LoVo (cell line): ENCODE measurements around the gene GRIK5.
"Not testable (repeated sequence)": the region's sequence is repeated elsewhere in the genome, so short reads cannot be mapped to it uniquely, and the experiment has no call there.

Experiments
- DNase-seq: peaks from one replicate; pipeline ENCODE4 v3.0.0-alpha.2; 2016; ENCODE audit warnings: low spot score

Gene GRIK5

GRCh38 chr19:42010245-42011126 is 59.5 kb downstream of the GRIK5 start:
- DNase-seq: peak; percentile 48

DNA sequence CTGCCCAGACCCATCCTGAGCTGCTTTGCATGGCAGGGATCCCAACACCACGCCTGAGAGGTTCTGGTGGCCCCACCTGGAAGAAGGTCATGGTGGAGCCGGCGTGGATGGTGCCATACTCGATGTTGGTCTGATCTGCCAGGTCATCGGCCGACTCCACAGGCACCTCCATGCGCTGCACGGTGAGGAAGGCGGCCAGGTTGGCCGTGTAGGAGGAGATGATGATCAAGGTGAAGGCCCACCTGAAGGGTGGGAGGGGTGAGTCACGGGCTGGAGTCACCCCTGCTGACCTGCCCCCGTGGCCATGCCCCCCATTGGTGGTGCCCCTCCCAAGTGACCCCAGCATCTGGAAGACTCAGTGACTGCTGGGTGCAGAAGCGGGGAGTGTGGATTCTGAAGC is 63.4 kb downstream of the GRIK5 start:
- DNase-seq: no peak

- no peak for DNase-seq
Measured at GRCh38 chr19:42005504-42005903, 64.5 kb downstream of the GRIK5 start.

GRCh38 chr19:42003506-42004294 is 66.3 kb downstream of the GRIK5 start:
- DNase-seq: no peak

- DNase-seq: no peak
Measured at GRCh38 chr19:41999878-42000208, 70.2 kb downstream of the GRIK5 start.

GRCh38 chr19:41999071-41999877 is 70.7 kb downstream of the GRIK5 start:
- no peak for DNase-seq

DNA sequence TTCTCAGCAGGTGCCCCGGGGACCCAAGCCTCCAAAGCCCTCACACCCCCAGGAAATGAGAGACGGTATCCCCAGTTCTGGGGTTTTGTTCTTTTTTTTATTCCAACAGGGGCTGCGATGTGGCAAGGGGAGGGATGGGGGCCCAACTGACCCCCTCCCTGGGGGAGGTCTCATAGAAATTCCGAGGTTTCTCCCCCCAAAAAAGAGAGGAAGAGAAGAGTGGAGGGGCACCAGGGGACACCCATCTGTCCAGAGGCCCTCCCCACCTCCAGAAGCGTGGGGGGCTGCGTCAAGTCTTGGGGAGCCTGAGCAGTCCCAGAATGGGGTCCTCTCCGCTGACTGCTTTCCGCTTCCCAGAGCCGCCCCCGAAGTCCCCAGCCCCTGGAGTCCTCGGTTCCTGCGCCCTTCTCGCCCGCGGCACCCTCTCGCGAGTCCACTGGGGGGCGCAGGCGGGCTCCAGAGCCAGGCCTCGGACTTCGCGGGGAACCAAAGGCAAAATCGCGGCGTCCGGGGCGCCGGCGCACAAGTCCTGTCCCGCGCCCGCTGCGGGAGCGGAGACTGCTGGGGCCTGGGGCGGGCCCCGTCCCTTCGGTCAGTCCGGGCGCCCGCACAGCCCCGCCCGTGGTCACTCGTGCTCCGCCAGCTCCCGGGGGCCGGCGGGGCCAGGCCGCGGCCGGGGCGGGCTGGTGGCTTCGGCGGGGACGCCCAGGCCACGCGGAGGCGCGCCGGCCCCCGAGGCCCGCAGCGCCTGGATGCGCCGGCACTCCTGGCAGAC is 71.6 kb downstream of the GRIK5 start:
- DNase-seq: no peak

- no peak for DNase-seq
Measured at GRCh38 chr19:41997851-41998229, 72.2 kb downstream of the GRIK5 start.

DNA sequence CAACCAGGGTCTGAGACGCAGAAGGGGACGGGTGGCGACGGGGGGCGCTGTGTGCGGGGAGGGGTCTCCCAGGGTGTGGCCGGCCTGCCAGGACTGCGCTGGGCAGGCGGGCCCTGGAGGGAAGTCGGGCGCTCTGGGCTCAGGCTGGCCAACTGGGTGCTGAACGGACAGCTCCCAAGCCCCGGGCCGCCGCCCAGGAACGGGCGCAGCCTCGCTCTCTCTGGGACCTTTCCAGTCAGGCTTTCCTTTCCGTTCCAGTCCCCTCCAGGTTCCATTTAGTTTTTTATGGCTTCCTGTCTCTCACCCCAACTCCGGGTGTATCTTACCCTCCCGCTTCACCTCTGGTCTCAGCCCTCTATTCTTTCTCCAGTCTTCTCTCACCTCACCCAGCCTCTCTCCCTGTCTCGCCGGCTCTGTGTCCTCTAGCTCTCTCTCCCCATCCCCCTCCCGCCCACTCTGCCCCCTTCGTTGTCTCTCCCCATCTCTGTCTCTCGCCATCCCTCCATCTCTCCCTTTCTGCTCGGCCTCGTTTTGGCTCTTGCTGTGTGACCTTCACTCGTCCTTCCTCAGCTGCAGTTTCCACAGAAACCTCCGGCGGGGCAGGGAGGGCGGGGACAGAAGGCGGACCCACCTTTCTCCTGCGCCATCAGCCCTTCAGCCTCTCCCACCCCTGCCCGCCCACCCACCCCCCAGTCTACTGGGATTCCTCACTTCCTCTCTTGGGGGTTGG is 72.7 kb downstream of the GRIK5 start:
- peak; percentile 53 for DNase-seq

- DNase-seq: no peak
Measured at GRCh38 chr19:41995959-41996797, 73.8 kb downstream of the GRIK5 start.

- DNase-seq: no peak
Measured at GRCh38 chr19:41994994-41995958, 74.7 kb downstream of the GRIK5 start.

- DNase-seq: no peak
Measured at GRCh38 chr19:41994521-41994971, 75.5 kb downstream of the GRIK5 start.

DNA sequence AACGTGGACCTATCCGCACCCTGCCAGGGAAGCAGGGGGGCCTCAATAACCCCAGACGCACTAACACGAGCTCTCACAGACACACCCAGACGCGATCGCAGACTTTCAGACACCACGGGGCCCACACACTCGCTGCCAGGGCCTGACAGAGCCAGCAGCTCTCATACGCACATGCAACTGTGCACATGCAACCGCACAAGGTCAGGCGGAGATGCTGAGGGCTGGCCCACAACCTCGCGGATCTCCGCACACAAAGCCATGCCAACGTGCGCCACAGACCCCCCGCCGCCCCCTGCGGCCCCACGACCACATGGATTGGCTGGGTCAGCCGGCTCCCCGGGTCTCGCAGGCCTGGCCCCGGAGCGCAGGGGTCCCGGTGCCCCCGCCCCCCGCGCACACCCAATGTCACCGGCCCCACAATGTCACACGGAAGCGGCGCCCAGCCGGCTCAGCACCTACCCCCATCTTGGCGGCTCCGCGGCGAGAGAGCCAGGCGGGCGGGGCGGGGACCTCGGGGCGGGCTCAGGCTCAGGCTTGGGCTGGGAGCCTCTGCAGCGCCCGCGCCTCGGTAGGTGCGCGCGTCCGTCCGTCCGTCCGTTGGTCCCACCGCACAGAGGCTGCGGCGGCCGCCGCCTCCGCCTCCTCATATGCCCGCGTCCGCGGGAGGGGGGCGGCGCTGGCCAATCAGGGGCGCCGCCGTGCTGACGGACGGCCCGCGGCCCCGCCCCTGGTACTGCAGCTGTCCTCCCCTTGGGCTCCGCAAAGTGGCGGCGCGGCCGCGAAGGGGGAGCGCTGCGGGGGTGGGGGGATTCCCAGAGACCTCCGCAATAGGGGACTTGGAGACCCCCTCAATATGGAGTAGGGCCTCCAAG is 76.2 kb downstream of the GRIK5 start, which contains the start of gene ATP1A3:
ATP1A3 (minus strand) TSS at position 619 of the 872 bp plus-strand sequence; CDS start at position 465, 154 bp downstream.
- peak; percentile 72 for DNase-seq

DNA sequence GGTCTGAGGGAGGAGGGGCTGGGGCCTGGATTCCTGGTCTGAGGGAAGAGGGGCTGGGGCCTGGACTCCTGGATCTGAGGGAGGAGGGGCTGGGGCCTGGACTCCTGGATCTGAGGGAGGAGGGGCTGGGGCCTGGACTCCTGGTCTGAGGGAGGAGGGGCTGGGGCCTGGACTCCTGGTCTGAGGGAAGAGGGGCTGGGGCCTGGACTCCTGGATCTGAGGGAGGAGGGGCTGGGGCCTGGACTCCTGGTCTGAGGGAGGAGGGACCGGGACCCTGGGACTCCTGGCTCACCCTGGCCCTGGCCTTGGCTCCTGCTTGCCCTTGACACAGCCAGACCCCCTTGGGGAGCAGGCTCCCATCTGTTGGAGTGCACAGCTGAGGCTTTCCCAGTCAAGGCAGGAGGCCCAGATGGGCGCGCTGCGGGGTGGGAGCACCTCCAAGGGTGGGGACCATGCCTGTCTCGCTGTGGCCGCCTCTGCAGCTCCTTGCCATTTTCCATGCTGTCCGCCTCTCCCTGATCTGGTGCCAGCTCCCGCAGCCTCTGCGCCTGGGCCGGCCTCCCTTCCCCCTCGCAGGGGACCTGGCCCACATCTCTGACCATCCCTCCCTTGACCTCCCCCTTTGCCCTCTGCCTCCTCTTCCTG is 78.0 kb downstream of the GRIK5 start:
- DNase-seq: not testable (repeated sequence)

DNA sequence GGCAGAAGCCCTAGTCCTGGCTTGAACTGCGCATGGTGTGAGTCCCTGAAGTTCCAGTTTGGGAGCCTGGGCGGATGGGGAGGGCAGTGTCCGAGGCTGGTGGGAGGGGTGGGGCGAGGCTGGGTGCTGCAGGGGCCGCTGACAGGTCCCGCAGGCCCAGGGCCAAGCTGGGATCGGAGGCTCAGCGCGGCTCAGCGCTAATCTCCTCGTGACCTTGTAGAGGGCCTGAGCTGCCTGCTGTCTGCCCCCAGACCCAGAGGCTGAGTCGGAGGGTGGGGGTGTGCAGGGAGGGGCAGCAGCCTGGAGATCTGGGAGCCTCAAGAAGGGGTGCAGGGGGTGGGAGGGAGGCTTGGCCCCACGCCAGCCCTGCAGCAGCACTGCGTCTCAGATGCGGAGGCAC is 79.0 kb downstream of the GRIK5 start:
- no peak for DNase-seq

DNA sequence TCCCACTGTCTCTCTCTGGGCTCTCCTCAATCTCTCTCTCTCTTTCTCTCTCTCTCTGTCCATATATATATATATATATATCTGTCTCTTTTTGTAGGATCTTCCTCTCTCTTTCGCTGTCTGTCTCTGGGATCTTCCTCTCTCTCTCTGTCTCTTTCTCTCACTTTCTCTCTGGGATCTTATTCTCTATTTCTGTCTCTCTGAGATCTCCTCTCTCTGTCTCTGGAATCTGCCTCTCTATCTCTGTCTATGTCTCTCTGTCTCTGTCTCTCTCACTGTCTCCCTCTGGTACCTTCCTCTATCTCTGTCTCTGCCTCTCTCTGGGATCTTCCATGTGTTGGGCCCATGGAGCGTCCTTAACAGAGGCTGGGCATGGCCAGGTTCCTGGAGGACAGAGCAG is 79.4 kb downstream of the GRIK5 start:
- no peak for DNase-seq

GRCh38 chr19:41990028-41990427 is 80.0 kb downstream of the GRIK5 start:
- DNase-seq: no peak
